Effector memory CD8-positive, alpha-beta T cell (primary cell): ENCODE measurements around the gene TMEM203.

Experiments
- ATAC-seq: fragments of 150-1000 bp; cut with Tn5 transposase; replicated peaks from 2 replicates; pipeline ENCODE4 v1.10.0; 2021; ENCODE audit warnings: mild to moderate bottlenecking, moderate library complexity
- DNase-seq, 3 experiments: peaks; one replicate each; pipeline ENCODE4 v3.0.0; 2021
- H3K27ac Mint-ChIP-seq, 2 donors: one replicate each; pipeline ENCODE4 v1.8.0; 2022; ENCODE audit warnings: mild to moderate bottlenecking in 2 of 2, mixed read lengths in 2 of 2, moderate library complexity in 2 of 2
- H3K27me3 Mint-ChIP-seq, 2 donors: one replicate each; pipeline ENCODE4 v1.8.0; 2022; ENCODE audit warnings: mixed read lengths in 2 of 2
- H3K36me3 Mint-ChIP-seq: one replicate; pipeline ENCODE4 v1.8.0; 2022; ENCODE audit warnings: mild to moderate bottlenecking, moderate library complexity, mixed read lengths; ENCODE audit not compliant: insufficient read depth
- H3K4me1 Mint-ChIP-seq, 2 donors: one replicate each; pipeline ENCODE4 v1.8.0; 2022; ENCODE audit warnings: low read depth in 2 of 2, mixed read lengths in 2 of 2
- H3K4me3 Mint-ChIP-seq, 2 donors: one replicate each; pipeline ENCODE4 v1.8.0; 2022; ENCODE audit warnings: mild to moderate bottlenecking in 2 of 2, mixed read lengths in 2 of 2, moderate library complexity in 2 of 2
- H3K9me3 Mint-ChIP-seq, 2 donors: one replicate each; pipeline ENCODE4 v1.8.0; 2022; ENCODE audit warnings: mixed read lengths in 2 of 2

TMEM203 gene

GRCh38 chr9:137213160-137214060 is 8.0 kb upstream of the TMEM203 start:
- no peaks in the 10 kb centered on the region for H3K9me3 Mint-ChIP-seq
- no peak overlapping the region for H3K27ac Mint-ChIP-seq
- H3K4me1 Mint-ChIP-seq: peaks cover 0 to 5% of the 10 kb centered on the region in 2 donors
- H3K36me3 Mint-ChIP-seq: peaks cover 16% of the 10 kb centered on the region
- no peaks in the 10 kb centered on the region for H3K27me3 Mint-ChIP-seq
- H3K4me3 Mint-ChIP-seq: no peak overlapping the region
- ATAC-seq: no peak
- no peak for DNase-seq

- peaks cover 3 to 7% of the 10 kb centered on the region in 2 donors for H3K4me1 Mint-ChIP-seq
- ATAC-seq (no peak), DNase-seq (no peak)
- no peak overlapping the region for H3K4me3 Mint-ChIP-seq
- peaks cover 21% of the 10 kb centered on the region for H3K36me3 Mint-ChIP-seq
- H3K27me3 Mint-ChIP-seq: no peaks in the 10 kb centered on the region
- no peaks in the 10 kb centered on the region for H3K9me3 Mint-ChIP-seq
- no peak overlapping the region for H3K27ac Mint-ChIP-seq
Measured at GRCh38 chr9:137212520-137212919, 7.1 kb upstream of the TMEM203 start.

DNA sequence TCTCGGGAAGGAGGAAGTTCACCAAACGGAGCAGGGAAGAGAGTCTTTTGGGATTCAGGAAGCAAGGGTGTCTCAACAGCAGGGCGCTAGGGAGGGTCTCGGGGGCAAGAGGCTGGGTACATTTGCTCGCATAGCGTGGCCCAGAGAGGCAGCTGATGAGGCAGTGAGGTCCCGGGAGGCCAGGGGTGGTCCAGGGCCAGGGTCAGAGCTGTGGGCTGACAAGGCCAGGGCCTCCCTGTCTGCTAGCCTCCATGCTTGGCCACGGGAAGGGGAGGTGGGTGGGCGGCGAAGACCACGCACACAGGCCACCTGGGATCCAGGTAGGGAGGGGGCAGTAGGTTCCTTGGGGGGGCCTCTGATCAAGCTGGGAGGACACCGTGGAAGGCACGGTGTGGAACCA is 6.1 kb upstream of the TMEM203 start:
- Mint-ChIP-seq H3K27ac (peak overlapping the region in 1 of 2 donors; percentile 72), H3K4me3 (no peak overlapping the region)

DNA sequence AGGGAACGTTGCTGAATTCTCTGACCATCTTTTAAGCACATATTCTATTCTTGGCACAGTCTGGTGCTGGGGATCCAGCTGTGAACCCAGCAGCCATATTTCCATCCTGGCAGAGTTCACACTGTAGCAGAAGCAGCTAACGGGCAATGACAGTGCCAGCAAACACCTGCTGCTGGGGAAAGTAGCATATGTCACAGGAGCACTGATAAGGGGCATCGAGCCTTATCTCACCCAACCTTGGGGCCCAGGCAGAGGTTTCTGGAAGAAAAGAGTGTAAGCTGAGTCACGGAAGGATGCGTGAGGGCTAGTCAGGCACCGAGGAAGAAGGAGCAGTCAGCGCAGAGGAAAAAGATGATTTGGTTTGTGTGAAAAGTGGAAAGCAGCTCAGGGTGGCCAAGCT is 1.2 kb upstream of the TMEM203 start:
- Mint-ChIP-seq H3K9me3 (no peaks in the 10 kb centered on the region), H3K4me3 (peak overlapping the region; percentile 91 to 94), H3K4me1 (peaks cover 26 to 34% of the 10 kb centered on the region in 2 donors), H3K27me3 (no peaks in the 10 kb centered on the region), H3K27ac (peak overlapping the region; percentile 96 to 97), H3K36me3 (peaks cover 46% of the 10 kb centered on the region)
- ATAC-seq (no peak), DNase-seq (no peak)

More for the DNA sequence above, 6.1 kb upstream of the TMEM203 start:
- Mint-ChIP-seq H3K36me3 (peaks cover 22% of the 10 kb centered on the region), H3K4me1 (peaks cover 13 to 17% of the 10 kb centered on the region in 2 donors), H3K9me3 (no peaks in the 10 kb centered on the region), H3K27me3 (no peaks in the 10 kb centered on the region)
- DNase-seq: no peak
- ATAC-seq: no peak

DNA sequence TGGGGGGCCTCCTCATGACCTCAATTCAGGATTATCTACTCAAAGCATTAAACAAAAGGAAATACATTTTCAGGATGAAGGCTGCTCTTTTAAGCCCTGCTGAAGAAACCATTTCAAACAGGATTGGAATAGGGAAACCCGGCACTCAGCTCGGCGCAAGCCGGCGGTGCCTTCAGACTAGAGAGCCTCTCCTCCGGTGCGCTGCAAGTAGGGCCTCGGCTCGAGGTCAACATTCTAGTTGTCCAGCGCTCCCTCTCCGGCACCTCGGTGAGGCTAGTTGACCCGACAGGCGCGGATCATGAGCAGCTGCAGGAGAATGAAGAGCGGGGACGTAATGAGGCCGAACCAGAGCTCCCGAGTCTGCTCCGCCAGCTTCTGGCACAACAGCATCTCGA is 720 bp downstream of the TMEM203 start:
- H3K36me3 Mint-ChIP-seq: peaks cover 40% of the 10 kb centered on the region
- ATAC-seq (no peak), DNase-seq (no peak)
- H3K9me3 Mint-ChIP-seq: no peaks in the 10 kb centered on the region
- no peaks in the 10 kb centered on the region for H3K27me3 Mint-ChIP-seq
- H3K4me3 Mint-ChIP-seq: peak overlapping the region; percentile 91 to 94
- peaks cover 26 to 40% of the 10 kb centered on the region in 2 donors for H3K4me1 Mint-ChIP-seq
- peak overlapping the region; percentile 96 to 97 for H3K27ac Mint-ChIP-seq

DNA sequence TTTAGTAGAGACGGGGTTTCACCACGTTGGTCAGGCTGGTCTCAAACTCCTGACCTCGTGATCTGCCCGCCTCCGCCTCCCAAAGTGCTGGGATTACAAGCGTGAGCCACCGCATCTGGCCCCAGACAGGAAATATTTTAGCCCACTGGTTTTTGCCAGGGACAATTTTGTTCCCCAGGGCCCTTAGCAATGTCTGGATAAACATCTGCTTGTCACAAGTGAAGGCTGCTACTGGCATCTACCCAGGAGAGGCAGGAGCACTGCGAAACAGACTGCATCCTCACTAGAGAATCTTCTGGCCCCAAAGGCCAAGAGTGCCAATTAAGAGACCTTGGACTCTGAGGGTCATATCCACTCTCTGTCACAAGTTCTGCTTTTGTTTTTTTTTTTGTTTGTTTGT is 2.5 kb downstream of the TMEM203 start:
- ATAC-seq (no peak), DNase-seq (no peak)
- Mint-ChIP-seq H3K9me3 (no peaks in the 10 kb centered on the region), H3K4me1 (peaks cover 29 to 40% of the 10 kb centered on the region in 2 donors), H3K36me3 (peaks cover 40% of the 10 kb centered on the region), H3K27me3 (no peaks in the 10 kb centered on the region), H3K27ac (no peak overlapping the region), H3K4me3 (peak overlapping the region in 1 of 2 donors; percentile 85)

- ATAC-seq (no peak), DNase-seq (no peak)
- Mint-ChIP-seq H3K4me3 (peak overlapping the region; percentile 85), H3K36me3 (peaks cover 33% of the 10 kb centered on the region), H3K27me3 (no peaks in the 10 kb centered on the region), H3K27ac (peak overlapping the region; percentile 81 to 89), H3K4me1 (peaks cover 14 to 27% of the 10 kb centered on the region in 2 donors), H3K9me3 (no peaks in the 10 kb centered on the region)
Measured at GRCh38 chr9:137201205-137201868, 4.1 kb downstream of the TMEM203 start.

GRCh38 chr9:137200311-137201204 is 4.9 kb downstream of the TMEM203 start, which contains the start of gene TPRN:
TPRN (minus strand) TSS chr9:137200741; CDS start chr9:137200711, 30 bp downstream.
- H3K9me3 Mint-ChIP-seq: no peaks in the 10 kb centered on the region
- peaks cover 8 to 20% of the 10 kb centered on the region in 2 donors for H3K4me1 Mint-ChIP-seq
- ATAC-seq: peak; percentile 90
- peaks cover 25% of the 10 kb centered on the region for H3K36me3 Mint-ChIP-seq
- peak within 1 kb of the TSS; percentile 81 to 89 for H3K27ac Mint-ChIP-seq
- DNase-seq: peak; percentile 97 to 98 (median 97)
- peak within 1 kb of the TSS; percentile 85 for H3K4me3 Mint-ChIP-seq
- no peaks in the 10 kb centered on the region for H3K27me3 Mint-ChIP-seq

GRCh38 chr9:137199411-137200121 is 5.9 kb downstream of the TMEM203 start:
- peak overlapping the region in 1 of 2 donors; percentile 83 for H3K27ac Mint-ChIP-seq
- ATAC-seq (no peak), DNase-seq (no peak)
- H3K4me1 Mint-ChIP-seq: peaks cover 8 to 16% of the 10 kb centered on the region in 2 donors
- H3K9me3 Mint-ChIP-seq: no peaks in the 10 kb centered on the region
- no peaks in the 10 kb centered on the region for H3K27me3 Mint-ChIP-seq
- peaks cover 15% of the 10 kb centered on the region for H3K36me3 Mint-ChIP-seq
- peak overlapping the region; percentile 77 to 85 for H3K4me3 Mint-ChIP-seq

- DNase-seq: no peak
- Mint-ChIP-seq H3K4me1 (peaks cover 8 to 14% of the 10 kb centered on the region in 2 donors), H3K27ac (no peak overlapping the region), H3K27me3 (no peaks in the 10 kb centered on the region), H3K9me3 (no peaks in the 10 kb centered on the region), H3K36me3 (peaks cover 8% of the 10 kb centered on the region), H3K4me3 (peak overlapping the region in 1 of 2 donors; percentile 85)
- ATAC-seq: no peak
Measured at GRCh38 chr9:137198902-137199283, 6.6 kb downstream of the TMEM203 start.

- Mint-ChIP-seq H3K27me3 (no peaks in the 10 kb centered on the region), H3K4me1 (peaks cover 8 to 14% of the 10 kb centered on the region in 2 donors), H3K36me3 (peaks cover 8% of the 10 kb centered on the region), H3K9me3 (no peaks in the 10 kb centered on the region), H3K27ac (no peak overlapping the region), H3K4me3 (no peak overlapping the region)
- ATAC-seq: no peak
- no peak for DNase-seq
Measured at GRCh38 chr9:137198051-137198901, 7.2 kb downstream of the TMEM203 start.
